Stimulated activated CD8-positive, alpha-beta memory T cell treated with anti-CD3 and anti-CD28 coated beads, Interleukin-12 subunit alpha, Interleukin-12 subunit beta, amount 100 ng/mL, for 24 hours (primary cell): Measurements from ENCODE around the gene LHX8.
"Not testable (repeated sequence)": the region's sequence is repeated elsewhere in the genome, so short reads cannot be mapped to it uniquely, and the experiment has no call there.

Source experiments
- DNase-seq: peaks from one replicate; pipeline ENCODE4 v3.0.0-alpha.2; 2020; ENCODE audit errors: extremely low read depth

The LHX8 gene

GRCh38 chr1:75133750-75134646, at the start of gene LHX8:
TSS of gene LHX8 (plus strand) at chr1:75134388. CDS start at chr1:75136615, 2,227 bp downstream.
- DNase-seq: no peak

GRCh38 chr1:75085931-75086330, 48.3 kb upstream of the LHX8 start:
- DNase-seq: no peak

- no peak for DNase-seq
Measured at GRCh38 chr1:75087278-75087677, 46.9 kb upstream of the LHX8 start.

- no peak for DNase-seq
Measured at GRCh38 chr1:75092141-75092540, 42.0 kb upstream of the LHX8 start.

GRCh38 chr1:75097654-75098053, 36.5 kb upstream of the LHX8 start:
- no peak for DNase-seq

- DNase-seq: no peak
Measured at GRCh38 chr1:75099581-75099980, 34.6 kb upstream of the LHX8 start.

GRCh38 chr1:75100481-75101092, 33.6 kb upstream of the LHX8 start:
- no peak for DNase-seq

GRCh38 chr1:75112362-75112951, 21.7 kb upstream of the LHX8 start:
- not testable (repeated sequence) for DNase-seq

GRCh38 chr1:75115654-75116053, 18.5 kb upstream of the LHX8 start:
- no peak for DNase-seq

GRCh38 chr1:75123756-75124155, 10.4 kb upstream of the LHX8 start:
- DNase-seq: no peak

GRCh38 chr1:75124510-75124909, 9.7 kb upstream of the LHX8 start:
- no peak for DNase-seq

GRCh38 chr1:75125161-75125726, 8.9 kb upstream of the LHX8 start:
- DNase-seq: no peak

- DNase-seq: no peak
Measured at GRCh38 chr1:75126611-75127101, 7.5 kb upstream of the LHX8 start.

- DNase-seq: no peak
Measured at GRCh38 chr1:75127916-75128717, 6.1 kb upstream of the LHX8 start.

GRCh38 chr1:75129660-75129982, 4.6 kb upstream of the LHX8 start:
- no peak for DNase-seq

GRCh38 chr1:75129983-75130789, 4.0 kb upstream of the LHX8 start:
- no peak for DNase-seq

GRCh38 chr1:75130865-75131564, 3.2 kb upstream of the LHX8 start:
- no peak for DNase-seq

GRCh38 chr1:75131565-75132241, 2.5 kb upstream of the LHX8 start:
- DNase-seq: no peak

- DNase-seq: no peak
Measured at GRCh38 chr1:75132242-75132811, 1.9 kb upstream of the LHX8 start.
